Measurements from ENCODE around the gene KATNIP. TPM values are rescaled to one million over a fixed set of nuclear protein-coding genes. Genes with fewer than 3 reads are reported as not detected.

KATNIP gene
- total and polyA plus RNA-seq, 8 donors, result 18.1 to 29.2 (median 21.2) TPM

- DNase-seq (no peak), ATAC-seq (no peak)
- peaks cover 0 to 5% of the 10 kb centered on the region in 2 donors for H3K9me3 ChIP-seq
- no peaks in the 10 kb centered on the region for H3K27me3 ChIP-seq
- no peaks in the 10 kb centered on the region for H3K4me1 ChIP-seq
- H3K27ac ChIP-seq, result no peak overlapping the region
- intact Hi-C loops (cut with DNase I), result no loop called here
- TF ChIP-seq, protein P1, sequence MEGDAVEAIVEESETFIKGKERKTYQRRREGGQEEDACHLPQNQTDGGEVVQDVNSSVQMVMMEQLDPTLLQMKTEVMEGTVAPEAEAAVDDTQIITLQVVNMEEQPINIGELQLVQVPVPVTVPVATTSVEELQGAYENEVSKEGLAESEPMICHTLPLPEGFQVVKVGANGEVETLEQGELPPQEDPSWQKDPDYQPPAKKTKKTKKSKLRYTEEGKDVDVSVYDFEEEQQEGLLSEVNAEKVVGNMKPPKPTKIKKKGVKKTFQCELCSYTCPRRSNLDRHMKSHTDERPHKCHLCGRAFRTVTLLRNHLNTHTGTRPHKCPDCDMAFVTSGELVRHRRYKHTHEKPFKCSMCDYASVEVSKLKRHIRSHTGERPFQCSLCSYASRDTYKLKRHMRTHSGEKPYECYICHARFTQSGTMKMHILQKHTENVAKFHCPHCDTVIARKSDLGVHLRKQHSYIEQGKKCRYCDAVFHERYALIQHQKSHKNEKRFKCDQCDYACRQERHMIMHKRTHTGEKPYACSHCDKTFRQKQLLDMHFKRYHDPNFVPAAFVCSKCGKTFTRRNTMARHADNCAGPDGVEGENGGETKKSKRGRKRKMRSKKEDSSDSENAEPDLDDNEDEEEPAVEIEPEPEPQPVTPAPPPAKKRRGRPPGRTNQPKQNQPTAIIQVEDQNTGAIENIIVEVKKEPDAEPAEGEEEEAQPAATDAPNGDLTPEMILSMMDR (IDR thresholded peaks at IDR 0.05), result no peak
- peaks cover 0 to 15% of the 10 kb centered on the region in 2 donors for H3K36me3 ChIP-seq
- H3K4me3 ChIP-seq, result no peak overlapping the region
Observed at GRCh38 chr16:27585200-27585599, 35.3 kb downstream of the KATNIP start.

- Histone ChIP-seq H3K4me3 (no peak overlapping the region), H3K9me3 (peaks cover 0 to 5% of the 10 kb centered on the region in 2 donors), H3K4me1 (no peaks in the 10 kb centered on the region), H3K27me3 (no peaks in the 10 kb centered on the region), H3K36me3 (peaks cover 0 to 10% of the 10 kb centered on the region in 2 donors), H3K27ac (no peak overlapping the region)
- TF ChIP-seq, protein P1 (IDR thresholded peaks at IDR 0.05), result no peak
- ATAC-seq, result no peak
- intact Hi-C loops (cut with DNase I), result no loop called here
- no peak for DNase-seq
Observed at GRCh38 chr16:27586711-27587110, 36.8 kb downstream of the KATNIP start.

GRCh38 chr16:27588057-27588456 lies 38.1 kb downstream of the KATNIP start:
- ATAC-seq, result no peak
- Histone ChIP-seq H3K27me3 (no peaks in the 10 kb centered on the region), H3K4me3 (no peak overlapping the region), H3K36me3 (peaks cover 0 to 5% of the 10 kb centered on the region in 2 donors), H3K27ac (no peak overlapping the region), H3K9me3 (peaks cover 0 to 5% of the 10 kb centered on the region in 2 donors), H3K4me1 (no peaks in the 10 kb centered on the region)
- intact Hi-C loops (cut with DNase I), result no loop called here
- no peak for DNase-seq
- TF ChIP-seq, protein P1 (IDR thresholded peaks at IDR 0.05), result no peak

- intact Hi-C loops (cut with DNase I), result no loop called here
- H3K4me1 ChIP-seq, result no peaks in the 10 kb centered on the region
- H3K27ac ChIP-seq, result no peak overlapping the region
- peaks cover 0 to 5% of the 10 kb centered on the region in 2 donors for H3K9me3 ChIP-seq
- TF ChIP-seq, protein P1 (IDR thresholded peaks at IDR 0.05), result no peak
- no peak for DNase-seq
- no peak overlapping the region for H3K4me3 ChIP-seq
- no peaks in the 10 kb centered on the region for H3K27me3 ChIP-seq
- H3K36me3 ChIP-seq, result peaks cover 0 to 3% of the 10 kb centered on the region in 2 donors
- no peak for ATAC-seq
Observed at GRCh38 chr16:27591837-27592236, 41.9 kb downstream of the KATNIP start.

DNA sequence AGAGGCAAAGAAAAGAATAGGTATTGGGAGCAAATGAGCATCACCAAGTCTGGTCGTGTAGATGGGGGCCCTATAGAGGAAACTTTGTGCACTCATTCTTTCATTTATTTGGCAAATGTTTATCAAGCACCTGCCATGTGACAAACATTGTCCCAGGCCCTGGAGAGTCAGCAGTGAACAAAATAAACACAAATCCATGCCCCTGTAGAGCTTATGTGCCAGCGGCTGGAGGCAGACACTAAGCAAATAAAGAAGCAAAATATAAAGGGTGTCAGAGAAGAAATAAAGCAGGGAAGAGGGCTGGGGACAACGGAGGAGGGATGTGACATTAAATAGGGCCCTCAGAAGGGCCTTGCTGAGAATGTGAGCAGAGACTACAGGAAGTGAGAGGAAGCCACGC lies 45.5 kb downstream of the KATNIP start:
- no peak overlapping the region for H3K4me3 ChIP-seq
- ATAC-seq, result no peak
- intact Hi-C loops (cut with DNase I), result no loop called here

More for the DNA sequence above, 45.5 kb downstream of the KATNIP start:
- H3K4me1 ChIP-seq, result no peaks in the 10 kb centered on the region
- no peak overlapping the region for H3K27ac ChIP-seq
- TF ChIP-seq, protein P1 (IDR thresholded peaks at IDR 0.05), result no peak
- peaks cover 0 to 3% of the 10 kb centered on the region in 2 donors for H3K36me3 ChIP-seq
- H3K9me3 ChIP-seq, result no peaks in the 10 kb centered on the region
- DNase-seq, result no peak
- no peaks in the 10 kb centered on the region for H3K27me3 ChIP-seq
